Measurements from ENCODE around the gene CDC123.

The CDC123 gene

DNA sequence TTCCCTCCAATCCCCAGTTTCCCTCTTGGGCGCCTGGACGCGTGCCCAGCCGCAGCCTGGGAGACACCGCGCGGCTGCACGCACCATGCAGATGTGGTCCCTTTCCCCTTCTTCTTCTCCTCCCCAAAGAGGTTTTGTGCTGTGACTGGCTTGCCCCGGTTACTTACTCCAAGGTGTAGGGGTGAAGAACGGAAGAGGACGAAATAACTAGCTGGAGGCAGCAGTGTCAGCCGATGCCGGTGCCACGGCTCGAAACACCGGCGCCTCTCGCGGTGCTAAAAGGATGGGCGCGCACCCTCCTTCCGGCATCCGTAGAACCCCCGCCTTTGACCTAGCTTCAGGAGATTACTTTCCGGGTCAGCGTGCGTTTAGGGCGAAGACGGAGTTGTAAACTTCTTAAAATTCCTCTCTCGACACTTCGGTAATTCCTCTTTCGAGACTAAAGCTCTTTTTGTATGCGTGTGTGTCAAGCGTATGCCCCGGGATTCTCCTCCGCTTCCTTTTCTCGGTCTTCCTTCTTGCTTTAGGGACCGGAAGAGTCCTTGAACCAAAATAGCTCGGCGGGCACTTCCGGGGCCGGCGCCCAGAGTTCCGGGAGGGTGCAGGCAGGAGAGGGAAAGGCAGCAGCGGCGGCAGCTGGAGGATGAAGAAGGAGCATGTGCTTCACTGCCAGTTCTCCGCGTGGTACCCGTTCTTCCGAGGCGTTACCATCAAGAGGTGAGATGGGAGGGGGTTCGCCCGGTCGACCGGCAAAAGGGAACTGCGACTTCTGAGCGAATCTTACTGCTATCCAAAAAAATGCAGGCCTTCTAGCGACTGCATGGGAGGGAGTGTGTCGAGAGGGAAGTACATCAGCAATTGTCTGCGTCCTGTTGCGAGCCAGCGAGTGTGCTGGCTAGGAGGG, at the start of gene CDC123, which contains the start of gene NUDT5 (continued):
- TF ChIP-seq ZNF391 (tag by site-specific recombination; IDR thresholded peaks at IDR 0.05; ENCODE audit: borderline replicate concordance, low read depth) (no peak; the same call in 1 of the 2 replicates), ZNF155 (tag by site-specific recombination; IDR thresholded peaks at IDR 0.05) (no peak), OVOL3 (tag by site-specific recombination; IDR thresholded peaks at IDR 0.05) (no peak), ZNF660 (tag by site-specific recombination; IDR thresholded peaks at IDR 0.05) (peak; percentile 83), ZNF2 (tag by site-specific recombination; IDR thresholded peaks at IDR 0.05) (peak; percentile 82), MEIS1 (CRISPR knock-in tag; IDR thresholded peaks at IDR 0.05; ENCODE audit: borderline replicate concordance) (no peak), ZIC2 (tag by site-specific recombination; IDR thresholded peaks at IDR 0.05) (peak; percentile 48), ZNF521 (tag by site-specific recombination; IDR thresholded peaks at IDR 0.05) (no peak), ZNF169 (tag by site-specific recombination; IDR thresholded peaks at IDR 0.05) (no peak), ZNF596 (tag by site-specific recombination; IDR thresholded peaks at IDR 0.05) (no peak), REPIN1 (tag by site-specific recombination; IDR thresholded peaks at IDR 0.05; ENCODE audit: low read depth) (no peak), ZNF157 (tag by site-specific recombination; IDR thresholded peaks at IDR 0.05) (no peak), ZNF132 (tag by site-specific recombination; IDR thresholded peaks at IDR 0.05; ENCODE audit: borderline replicate concordance) (no peak), ZNF211 (tag by site-specific recombination; IDR thresholded peaks at IDR 0.05; ENCODE audit: low read depth) (no peak), GLIS1 (tag by site-specific recombination; IDR thresholded peaks at IDR 0.05) (no peak), ZBTB20 (tag by site-specific recombination; IDR thresholded peaks at IDR 0.05) (peak; percentile 63; the same call in 1 of the 2 replicates), ZBTB17 (tag by site-specific recombination; IDR thresholded peaks at IDR 0.05) (peak; percentile 79), MYNN (tag by site-specific recombination; IDR thresholded peaks at IDR 0.05; ENCODE audit: borderline replicate concordance) (no peak), ZNF146 (tag by site-specific recombination; IDR thresholded peaks at IDR 0.05) (no peak), ZNF292 (tag by site-specific recombination; IDR thresholded peaks at IDR 0.05; ENCODE audit: borderline replicate concordance, low read depth) (no peak), HOXA7 (CRISPR knock-in tag; IDR thresholded peaks at IDR 0.05; ENCODE audit: borderline replicate concordance) (no peak), BCL11A (tag by site-specific recombination; IDR thresholded peaks at IDR 0.05; ENCODE audit: low read depth) (no peak), HOXD13 (CRISPR knock-in tag; IDR thresholded peaks at IDR 0.05; ENCODE audit: borderline replicate concordance) (no peak), ZFP37 (tag by site-specific recombination; IDR thresholded peaks at IDR 0.05) (peak; percentile 81), ZNF112 (tag by site-specific recombination; IDR thresholded peaks at IDR 0.05) (no peak), ZNF701 (tag by site-specific recombination; IDR thresholded peaks at IDR 0.05) (no peak)
- TF ChIP-seq, protein P1, sequence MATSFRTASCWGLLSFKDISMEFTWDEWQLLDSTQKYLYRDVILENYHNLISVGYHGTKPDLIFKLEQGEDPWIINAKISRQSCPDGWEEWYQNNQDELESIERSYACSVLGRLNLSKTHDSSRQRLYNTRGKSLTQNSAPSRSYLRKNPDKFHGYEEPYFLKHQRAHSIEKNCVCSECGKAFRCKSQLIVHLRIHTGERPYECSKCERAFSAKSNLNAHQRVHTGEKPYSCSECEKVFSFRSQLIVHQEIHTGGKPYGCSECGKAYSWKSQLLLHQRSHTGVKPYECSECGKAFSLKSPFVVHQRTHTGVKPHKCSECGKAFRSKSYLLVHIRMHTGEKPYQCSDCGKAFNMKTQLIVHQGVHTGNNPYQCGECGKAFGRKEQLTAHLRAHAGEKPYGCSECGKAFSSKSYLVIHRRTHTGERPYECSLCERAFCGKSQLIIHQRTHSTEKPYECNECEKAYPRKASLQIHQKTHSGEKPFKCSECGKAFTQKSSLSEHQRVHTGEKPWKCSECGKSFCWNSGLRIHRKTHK (tag by site-specific recombination; IDR thresholded peaks at IDR 0.05) = no peak
- TF ChIP-seq, protein P2, sequence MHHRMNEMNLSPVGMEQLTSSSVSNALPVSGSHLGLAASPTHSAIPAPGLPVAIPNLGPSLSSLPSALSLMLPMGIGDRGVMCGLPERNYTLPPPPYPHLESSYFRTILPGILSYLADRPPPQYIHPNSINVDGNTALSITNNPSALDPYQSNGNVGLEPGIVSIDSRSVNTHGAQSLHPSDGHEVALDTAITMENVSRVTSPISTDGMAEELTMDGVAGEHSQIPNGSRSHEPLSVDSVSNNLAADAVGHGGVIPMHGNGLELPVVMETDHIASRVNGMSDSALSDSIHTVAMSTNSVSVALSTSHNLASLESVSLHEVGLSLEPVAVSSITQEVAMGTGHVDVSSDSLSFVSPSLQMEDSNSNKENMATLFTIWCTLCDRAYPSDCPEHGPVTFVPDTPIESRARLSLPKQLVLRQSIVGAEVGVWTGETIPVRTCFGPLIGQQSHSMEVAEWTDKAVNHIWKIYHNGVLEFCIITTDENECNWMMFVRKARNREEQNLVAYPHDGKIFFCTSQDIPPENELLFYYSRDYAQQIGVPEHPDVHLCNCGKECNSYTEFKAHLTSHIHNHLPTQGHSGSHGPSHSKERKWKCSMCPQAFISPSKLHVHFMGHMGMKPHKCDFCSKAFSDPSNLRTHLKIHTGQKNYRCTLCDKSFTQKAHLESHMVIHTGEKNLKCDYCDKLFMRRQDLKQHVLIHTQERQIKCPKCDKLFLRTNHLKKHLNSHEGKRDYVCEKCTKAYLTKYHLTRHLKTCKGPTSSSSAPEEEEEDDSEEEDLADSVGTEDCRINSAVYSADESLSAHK (tag by site-specific recombination; IDR thresholded peaks at IDR 0.05) = 0 out of 2 replicates have a peak, but pooled peaks have one; percentile 15
- TF ChIP-seq, protein P3, sequence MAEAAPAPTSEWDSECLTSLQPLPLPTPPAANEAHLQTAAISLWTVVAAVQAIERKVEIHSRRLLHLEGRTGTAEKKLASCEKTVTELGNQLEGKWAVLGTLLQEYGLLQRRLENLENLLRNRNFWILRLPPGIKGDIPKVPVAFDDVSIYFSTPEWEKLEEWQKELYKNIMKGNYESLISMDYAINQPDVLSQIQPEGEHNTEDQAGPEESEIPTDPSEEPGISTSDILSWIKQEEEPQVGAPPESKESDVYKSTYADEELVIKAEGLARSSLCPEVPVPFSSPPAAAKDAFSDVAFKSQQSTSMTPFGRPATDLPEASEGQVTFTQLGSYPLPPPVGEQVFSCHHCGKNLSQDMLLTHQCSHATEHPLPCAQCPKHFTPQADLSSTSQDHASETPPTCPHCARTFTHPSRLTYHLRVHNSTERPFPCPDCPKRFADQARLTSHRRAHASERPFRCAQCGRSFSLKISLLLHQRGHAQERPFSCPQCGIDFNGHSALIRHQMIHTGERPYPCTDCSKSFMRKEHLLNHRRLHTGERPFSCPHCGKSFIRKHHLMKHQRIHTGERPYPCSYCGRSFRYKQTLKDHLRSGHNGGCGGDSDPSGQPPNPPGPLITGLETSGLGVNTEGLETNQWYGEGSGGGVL (tag by site-specific recombination; IDR thresholded peaks at IDR 0.05) = peak; percentile 43; the same call in 1 of the 2 replicates
- TF ChIP-seq, protein P4, sequence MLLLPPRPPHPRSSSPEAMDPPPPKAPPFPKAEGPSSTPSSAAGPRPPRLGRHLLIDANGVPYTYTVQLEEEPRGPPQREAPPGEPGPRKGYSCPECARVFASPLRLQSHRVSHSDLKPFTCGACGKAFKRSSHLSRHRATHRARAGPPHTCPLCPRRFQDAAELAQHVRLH (tag by site-specific recombination; IDR thresholded peaks at IDR 0.05) = peak; percentile 97
- TF ChIP-seq, protein P5, sequence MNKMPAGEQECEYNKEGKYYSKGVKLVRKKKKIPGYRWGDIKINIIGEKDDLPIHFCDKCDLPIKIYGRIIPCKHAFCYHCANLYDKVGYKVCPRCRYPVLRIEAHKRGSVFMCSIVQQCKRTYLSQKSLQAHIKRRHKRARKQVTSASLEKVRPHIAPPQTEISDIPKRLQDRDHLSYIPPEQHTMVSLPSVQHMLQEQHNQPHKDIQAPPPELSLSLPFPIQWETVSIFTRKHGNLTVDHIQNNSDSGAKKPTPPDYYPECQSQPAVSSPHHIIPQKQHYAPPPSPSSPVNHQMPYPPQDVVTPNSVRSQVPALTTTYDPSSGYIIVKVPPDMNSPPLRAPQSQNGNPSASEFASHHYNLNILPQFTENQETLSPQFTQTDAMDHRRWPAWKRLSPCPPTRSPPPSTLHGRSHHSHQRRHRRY (tag by site-specific recombination; IDR thresholded peaks at IDR 0.05) = no peak
- TF ChIP-seq, protein P6, sequence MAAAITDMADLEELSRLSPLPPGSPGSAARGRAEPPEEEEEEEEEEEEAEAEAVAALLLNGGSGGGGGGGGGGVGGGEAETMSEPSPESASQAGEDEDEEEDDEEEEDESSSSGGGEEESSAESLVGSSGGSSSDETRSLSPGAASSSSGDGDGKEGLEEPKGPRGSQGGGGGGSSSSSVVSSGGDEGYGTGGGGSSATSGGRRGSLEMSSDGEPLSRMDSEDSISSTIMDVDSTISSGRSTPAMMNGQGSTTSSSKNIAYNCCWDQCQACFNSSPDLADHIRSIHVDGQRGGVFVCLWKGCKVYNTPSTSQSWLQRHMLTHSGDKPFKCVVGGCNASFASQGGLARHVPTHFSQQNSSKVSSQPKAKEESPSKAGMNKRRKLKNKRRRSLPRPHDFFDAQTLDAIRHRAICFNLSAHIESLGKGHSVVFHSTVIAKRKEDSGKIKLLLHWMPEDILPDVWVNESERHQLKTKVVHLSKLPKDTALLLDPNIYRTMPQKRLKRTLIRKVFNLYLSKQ (tag by site-specific recombination; IDR thresholded peaks at IDR 0.05; ENCODE audit: borderline replicate concordance) = no peak

Measured in HEK293 (cell line).